SU-DHL-6 (cell line): Measurements from ENCODE around the gene EPAS1.

Experiments
- H2AFZ ChIP-seq: fragments of 200-600 bp; sonication (generic); 2 replicates; pipeline ENCODE4 v1.6.1; 2014; ENCODE audit warnings: low read depth, mild to moderate bottlenecking, moderate library complexity, mixed read lengths, antibody characterized with exemption, low read length; ENCODE audit not compliant: severe bottlenecking
- H3F3A ChIP-seq: fragments of 200-600 bp; shearing (Covaris generic); 2 replicates; pipeline ENCODE4 v1.6.0; 2016; ENCODE audit warnings: antibody characterized with exemption, mild to moderate bottlenecking; ENCODE audit not compliant: insufficient read depth
- H3K27ac ChIP-seq: fragments of 200-600 bp; sonication (generic); 2 replicates; pipeline ENCODE4 v1.5.1; 2016; ENCODE audit warnings: low read depth, mild to moderate bottlenecking, low read length, moderate library complexity, mixed read lengths
- H3K27me3 ChIP-seq: fragments of 200-600 bp; sonication (generic), shearing (Covaris generic); 2 replicates; pipeline ENCODE4 v1.6.0; 2014; ENCODE audit warnings: mild to moderate bottlenecking, low read length
- H3K36me3 ChIP-seq: fragments of 200-600 bp; sonication (generic); 2 replicates; pipeline ENCODE4 v1.6.1; 2014; ENCODE audit warnings: mild to moderate bottlenecking, low read length, mixed read lengths
- H3K4me2 ChIP-seq: fragments of 300-600, 200-600 bp; shearing (Covaris generic), sonication (generic); 2 replicates; pipeline ENCODE4 v1.6.0; 2014; ENCODE audit warnings: low read length, low read depth, mild to moderate bottlenecking; ENCODE audit not compliant: poor library complexity, severe bottlenecking
- H3K4me3 ChIP-seq: fragments of 200-600 bp; sonication (generic); 2 replicates; pipeline ENCODE4 v1.5.1; 2014; ENCODE audit warnings: antibody characterized with exemption, low read length, mild to moderate bottlenecking, mixed read lengths; ENCODE audit not compliant: insufficient read depth, poor library complexity, severe bottlenecking
- H3K79me2 ChIP-seq: fragments of 200-600 bp; sonication (generic); 2 replicates; pipeline ENCODE4 v1.6.1; 2014; ENCODE audit warnings: mild to moderate bottlenecking, low read length, moderate library complexity; ENCODE audit not compliant: insufficient read depth
- H3K9ac ChIP-seq: fragments of 200-600 bp; sonication (generic); 2 replicates; pipeline ENCODE4 v1.7.0; 2014; ENCODE audit warnings: mild to moderate bottlenecking, low read length
- H3K9me2 ChIP-seq: fragments of 200-600 bp; sonication (generic); replicated peaks from 2 replicates; pipeline ENCODE4 v1.6.1; 2014; ENCODE audit warnings: low read length; ENCODE audit not compliant: insufficient read depth
- H3K9me3 ChIP-seq: fragments of 200-600 bp; sonication (generic); 2 replicates; pipeline ENCODE4 v1.6.1; 2014; ENCODE audit warnings: low read length, mixed read lengths; ENCODE audit not compliant: insufficient read depth
- H4K20me1 ChIP-seq: fragments of 200-600 bp; sonication (generic); 2 replicates; pipeline ENCODE4 v1.6.1; 2014; ENCODE audit warnings: low read depth, mild to moderate bottlenecking, antibody characterized with exemption, low read length, moderate library complexity, mixed read lengths
- EZH2phosphoT487 ChIP-seq: fragments of 200-600 bp; sonication (generic), shearing (Covaris generic); conservative IDR thresholded peaks from 2 replicates; pipeline ENCODE4 v1.6.1; 2018; ENCODE audit warnings: mild to moderate bottlenecking, antibody characterized with exemption, low read length, moderate library complexity, mixed read lengths
- TF ChIP-seq, protein P1 (sequence below): fragments of 200-600 bp; sonication (generic); IDR thresholded peaks from one replicate; pipeline ENCODE4 v1.5.1; 2017; ENCODE audit warnings: antibody characterized with exemption, mild to moderate bottlenecking, low read length, moderate library complexity; ENCODE audit not compliant: insufficient read depth, poor library complexity, severe bottlenecking

EPAS1 gene

DNA sequence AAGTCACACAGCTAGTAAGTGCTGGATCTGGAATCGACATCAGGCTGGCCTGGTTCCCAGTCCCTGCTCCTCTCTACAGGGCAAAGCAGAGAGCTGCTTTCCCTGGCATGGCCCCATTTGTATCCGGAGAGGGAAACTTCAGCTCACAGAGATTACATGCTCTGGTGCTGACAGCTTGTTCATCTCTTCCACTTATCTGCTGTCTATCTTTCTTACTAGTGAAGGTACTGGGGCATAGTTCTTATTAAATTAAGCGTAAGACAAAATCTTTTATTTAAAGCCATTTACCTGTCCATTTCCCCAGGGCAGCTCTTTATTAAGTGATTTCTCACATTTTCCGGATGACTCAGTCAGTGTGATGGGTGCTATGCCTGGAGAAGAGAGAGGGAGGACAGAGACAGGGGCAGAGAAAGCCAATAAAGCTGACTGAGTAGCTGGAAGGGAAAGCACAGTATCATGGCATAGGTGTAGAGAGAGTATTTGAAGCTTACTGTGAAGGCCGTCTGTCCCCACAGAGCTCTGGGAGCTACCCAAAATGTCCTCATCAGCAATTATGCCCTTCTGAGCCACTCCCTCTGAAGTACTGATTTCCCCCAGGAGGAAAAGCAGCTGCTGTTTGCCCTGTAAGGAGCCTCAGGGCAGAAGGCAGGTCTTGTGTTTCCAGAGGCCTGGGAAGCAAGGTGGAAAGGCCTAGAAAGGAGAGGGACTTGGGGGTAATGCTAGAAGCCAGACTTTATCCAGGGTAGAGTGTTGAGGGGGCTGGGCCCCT lies 44.1 kb upstream of the EPAS1 start:
- Histone ChIP-seq H3K27me3 (no peaks in the 10 kb centered on the region), H4K20me1 (no peaks in the 10 kb centered on the region), H3K4me3 (no peak overlapping the region), H2AFZ (no peak overlapping the region), H3F3A (no peaks in the 10 kb centered on the region), H3K9me2 (no peaks in the 10 kb centered on the region), H3K9ac (no peak overlapping the region), H3K36me3 (no peaks in the 10 kb centered on the region), H3K4me2 (no peak overlapping the region), H3K9me3 (no peaks in the 10 kb centered on the region), H3K27ac (no peak overlapping the region), H3K79me2 (no peaks in the 10 kb centered on the region)
- TF ChIP-seq, protein P1, sequence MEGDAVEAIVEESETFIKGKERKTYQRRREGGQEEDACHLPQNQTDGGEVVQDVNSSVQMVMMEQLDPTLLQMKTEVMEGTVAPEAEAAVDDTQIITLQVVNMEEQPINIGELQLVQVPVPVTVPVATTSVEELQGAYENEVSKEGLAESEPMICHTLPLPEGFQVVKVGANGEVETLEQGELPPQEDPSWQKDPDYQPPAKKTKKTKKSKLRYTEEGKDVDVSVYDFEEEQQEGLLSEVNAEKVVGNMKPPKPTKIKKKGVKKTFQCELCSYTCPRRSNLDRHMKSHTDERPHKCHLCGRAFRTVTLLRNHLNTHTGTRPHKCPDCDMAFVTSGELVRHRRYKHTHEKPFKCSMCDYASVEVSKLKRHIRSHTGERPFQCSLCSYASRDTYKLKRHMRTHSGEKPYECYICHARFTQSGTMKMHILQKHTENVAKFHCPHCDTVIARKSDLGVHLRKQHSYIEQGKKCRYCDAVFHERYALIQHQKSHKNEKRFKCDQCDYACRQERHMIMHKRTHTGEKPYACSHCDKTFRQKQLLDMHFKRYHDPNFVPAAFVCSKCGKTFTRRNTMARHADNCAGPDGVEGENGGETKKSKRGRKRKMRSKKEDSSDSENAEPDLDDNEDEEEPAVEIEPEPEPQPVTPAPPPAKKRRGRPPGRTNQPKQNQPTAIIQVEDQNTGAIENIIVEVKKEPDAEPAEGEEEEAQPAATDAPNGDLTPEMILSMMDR, result no peak
- TF ChIP-seq EZH2phosphoT487, result no peak

DNA sequence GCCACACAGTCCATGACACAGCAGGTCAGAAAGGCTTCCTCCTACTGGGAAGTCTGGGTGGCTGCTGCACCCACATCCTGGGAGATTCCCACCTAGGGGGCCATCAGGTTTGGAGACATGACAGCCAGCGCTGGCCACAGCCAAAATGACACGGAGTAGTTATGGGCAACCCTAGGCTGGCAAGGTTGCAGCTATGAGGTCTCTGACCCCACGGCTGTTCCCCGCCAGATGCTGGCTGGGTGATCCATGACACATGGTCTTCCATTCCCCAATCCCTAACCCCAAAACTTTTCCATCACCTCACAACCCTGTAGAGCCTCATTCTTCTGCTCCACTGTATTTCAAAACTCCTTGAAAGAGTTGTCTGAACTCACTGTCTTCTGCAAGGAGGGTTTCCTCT lies 42.7 kb upstream of the EPAS1 start:
- H3K4me3 ChIP-seq, result no peak overlapping the region
- no peaks in the 10 kb centered on the region for H3K27me3 ChIP-seq
- H3K27ac ChIP-seq, result no peak overlapping the region
- H3K79me2 ChIP-seq, result no peaks in the 10 kb centered on the region
- no peaks in the 10 kb centered on the region for H3K9me2 ChIP-seq
- H4K20me1 ChIP-seq, result no peaks in the 10 kb centered on the region
- TF ChIP-seq, protein P1, result no peak
- no peak for TF ChIP-seq EZH2phosphoT487
- no peaks in the 10 kb centered on the region for H3K9me3 ChIP-seq
- no peaks in the 10 kb centered on the region for H3K36me3 ChIP-seq
- no peak overlapping the region for H3K9ac ChIP-seq
- no peaks in the 10 kb centered on the region for H3F3A ChIP-seq
- H2AFZ ChIP-seq, result no peak overlapping the region
- no peak overlapping the region for H3K4me2 ChIP-seq

DNA sequence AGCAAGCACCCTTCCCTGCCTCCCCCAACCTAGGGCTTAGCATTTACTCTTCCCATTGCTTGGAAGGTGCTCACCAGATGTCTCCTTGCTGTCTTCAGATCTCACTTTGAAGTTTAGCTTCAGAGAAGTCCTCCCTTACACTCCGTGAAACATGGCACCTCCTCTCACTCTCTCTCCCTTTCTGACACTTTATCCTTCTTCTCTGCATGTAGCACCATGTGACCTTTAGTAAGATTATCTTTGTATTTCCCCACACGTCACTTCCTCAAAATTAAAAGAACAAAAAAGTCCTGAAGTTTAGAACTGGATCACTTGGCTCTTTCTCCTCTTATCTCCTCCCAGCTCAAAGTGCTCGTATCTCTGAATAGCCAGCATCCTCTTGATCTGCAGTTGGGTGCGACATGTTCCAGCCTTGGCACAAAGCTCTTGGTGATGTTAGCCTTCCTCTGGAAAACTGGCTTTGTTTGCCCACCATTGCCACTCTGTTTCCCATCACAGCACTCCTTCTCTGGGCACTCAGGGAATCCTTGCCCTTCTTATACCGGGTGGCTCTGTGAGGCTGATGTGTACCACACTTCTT lies 40.6 kb upstream of the EPAS1 start:
- no peaks in the 10 kb centered on the region for H3K9me2 ChIP-seq
- H4K20me1 ChIP-seq, result no peaks in the 10 kb centered on the region
- no peaks in the 10 kb centered on the region for H3K79me2 ChIP-seq
- no peak overlapping the region for H3K4me3 ChIP-seq
- H3K27me3 ChIP-seq, result no peaks in the 10 kb centered on the region
- H3K9me3 ChIP-seq, result no peaks in the 10 kb centered on the region
- H3K4me2 ChIP-seq, result no peak overlapping the region
- no peak overlapping the region for H3K27ac ChIP-seq
- H3K36me3 ChIP-seq, result no peaks in the 10 kb centered on the region
- no peak overlapping the region for H3K9ac ChIP-seq
- no peak overlapping the region for H2AFZ ChIP-seq
- TF ChIP-seq, protein P1, result no peak
- TF ChIP-seq EZH2phosphoT487, result no peak
- no peaks in the 10 kb centered on the region for H3F3A ChIP-seq
